GM21786 (cell line): ENCODE results near the gene RIMBP2.

Source experiments
- ATAC-seq: cut with Tn5 transposase; IDR thresholded peaks from one replicate; pipeline ENCODE4 v1.9.1; 2021; ENCODE audit not compliant: unreplicated experiment

The RIMBP2 gene

GRCh38 chr12:130448044-130448821, 267.9 kb downstream of the RIMBP2 start:
- ATAC-seq: no peak

- no peak for ATAC-seq
These were observed 268.5 kb downstream of the RIMBP2 start for GRCh38 chr12:130447655-130447965.

GRCh38 chr12:130446846-130447654, 269.0 kb downstream of the RIMBP2 start:
- ATAC-seq: no peak

GRCh38 chr12:130444986-130445385, 271.1 kb downstream of the RIMBP2 start:
- ATAC-seq: no peak

- ATAC-seq: no peak
These were observed 272.0 kb downstream of the RIMBP2 start for GRCh38 chr12:130444061-130444460.

GRCh38 chr12:130441771-130442760, 274.0 kb downstream of the RIMBP2 start:
- no peak for ATAC-seq

GRCh38 chr12:130440411-130441080, 275.6 kb downstream of the RIMBP2 start:
- no peak for ATAC-seq

GRCh38 chr12:130439250-130439649, 276.8 kb downstream of the RIMBP2 start:
- ATAC-seq: no peak

GRCh38 chr12:130438711-130439110, 277.4 kb downstream of the RIMBP2 start:
- ATAC-seq: no peak

GRCh38 chr12:130438243-130438620, 277.9 kb downstream of the RIMBP2 start:
- no peak for ATAC-seq

GRCh38 chr12:130437555-130438242, 278.4 kb downstream of the RIMBP2 start:
- no peak for ATAC-seq

GRCh38 chr12:130436741-130437501, 279.2 kb downstream of the RIMBP2 start:
- no peak for ATAC-seq

- no peak for ATAC-seq
These were observed 280.3 kb downstream of the RIMBP2 start for GRCh38 chr12:130435826-130436225.

- ATAC-seq: no peak
These were observed 280.8 kb downstream of the RIMBP2 start for GRCh38 chr12:130435331-130435730.

GRCh38 chr12:130434560-130434959, 281.5 kb downstream of the RIMBP2 start:
- no peak for ATAC-seq

- no peak for ATAC-seq
These were observed 282.3 kb downstream of the RIMBP2 start for GRCh38 chr12:130433834-130434233.

GRCh38 chr12:130433411-130433810, 282.7 kb downstream of the RIMBP2 start:
- no peak for ATAC-seq

- no peak for ATAC-seq
These were observed 284.9 kb downstream of the RIMBP2 start for GRCh38 chr12:130431176-130431575.
